CD4-positive, alpha-beta T cell treated with Interleukin-4 for 1 hour (primary cell): Measurements from ENCODE around the gene TNNC2.
"Not testable (repeated sequence)": the region's sequence is repeated elsewhere in the genome, so short reads cannot be mapped to it uniquely, and the experiment has no call there.

Experiments
- DNase-seq, 2 donors: peaks; one replicate each; pipeline ENCODE4 v3.0.0-alpha.2; 2020 to 2022

Gene TNNC2

DNA sequence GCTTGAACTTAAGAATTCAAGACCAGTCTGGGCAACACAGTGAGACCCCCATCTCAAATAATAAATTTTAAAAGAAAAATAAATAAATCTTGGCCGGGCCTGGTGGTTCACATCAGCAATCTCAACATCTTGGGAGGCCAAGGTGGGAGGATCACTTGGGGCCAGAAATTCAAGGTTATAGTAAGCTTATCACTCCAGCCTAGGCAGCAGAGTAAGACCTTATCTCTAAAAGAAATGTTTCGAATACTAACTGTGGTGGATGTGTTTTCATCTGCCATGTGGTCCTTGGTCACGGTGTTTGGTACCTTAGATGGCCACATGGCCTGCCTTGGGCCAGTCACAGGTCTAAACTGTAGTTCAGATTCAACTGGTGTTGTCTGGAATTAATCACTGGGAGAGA is 8.9 kb downstream of the TNNC2 start:
- no peak for DNase-seq

DNA sequence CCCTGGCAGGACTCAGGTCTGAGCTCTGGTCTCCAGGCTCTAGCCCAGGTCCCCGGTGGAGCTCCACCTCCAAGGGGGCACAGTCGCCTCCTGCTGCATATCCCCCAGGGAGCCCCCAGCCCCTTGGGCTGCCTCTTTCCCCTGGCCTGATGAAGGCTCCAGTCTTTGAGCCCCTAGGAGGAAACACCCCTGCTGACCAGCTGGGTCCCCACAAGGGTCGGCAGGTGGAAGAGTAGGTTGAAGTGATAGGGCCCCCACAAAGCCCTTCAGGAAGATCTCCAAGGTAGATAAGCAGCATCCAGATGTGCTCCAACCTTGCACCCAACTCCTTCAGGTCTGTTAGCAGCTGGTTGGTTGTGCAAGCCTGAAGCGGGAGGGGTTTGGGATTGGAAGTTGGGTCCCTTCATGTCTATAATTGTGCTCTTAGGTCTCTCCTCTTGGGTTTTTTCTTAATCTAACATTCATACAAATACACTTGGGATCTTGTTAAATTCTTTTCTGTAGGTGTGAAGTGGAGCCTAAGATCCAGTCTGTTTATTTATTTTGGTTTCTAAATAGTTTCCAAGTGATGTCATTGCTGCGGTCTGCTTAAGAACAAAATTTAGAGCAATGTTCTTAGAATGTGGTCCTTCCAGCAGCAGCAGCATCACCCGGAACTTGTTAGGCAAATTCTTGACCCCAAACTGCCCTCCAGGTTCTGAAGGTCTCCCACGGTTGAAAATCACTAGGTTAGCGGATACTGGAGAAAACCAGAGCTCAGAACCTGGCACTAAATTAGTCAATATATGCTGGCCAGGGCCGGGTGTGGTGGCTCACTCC is 9.5 kb downstream of the TNNC2 start:
- DNase-seq = no peak

DNA sequence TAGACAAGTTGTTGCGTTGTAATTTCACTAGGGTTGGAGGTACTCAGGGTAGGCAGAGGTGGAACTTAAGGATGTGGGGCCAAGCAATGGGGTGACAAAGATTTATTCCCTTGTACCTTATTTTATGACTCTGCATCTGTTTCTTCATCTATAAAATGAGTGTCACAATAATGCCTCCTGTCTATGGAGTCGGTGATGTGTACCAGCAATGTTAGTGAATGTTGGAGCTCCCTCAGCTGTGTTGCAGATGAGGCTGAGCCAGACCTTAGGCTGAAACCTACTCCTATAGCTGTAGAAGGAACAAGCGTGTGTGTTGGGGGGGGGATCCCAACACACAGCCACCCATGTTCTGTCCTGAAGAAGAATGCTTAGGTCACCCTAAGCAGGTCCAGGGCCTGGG is 10.2 kb downstream of the TNNC2 start:
- DNase-seq = no peak

DNA sequence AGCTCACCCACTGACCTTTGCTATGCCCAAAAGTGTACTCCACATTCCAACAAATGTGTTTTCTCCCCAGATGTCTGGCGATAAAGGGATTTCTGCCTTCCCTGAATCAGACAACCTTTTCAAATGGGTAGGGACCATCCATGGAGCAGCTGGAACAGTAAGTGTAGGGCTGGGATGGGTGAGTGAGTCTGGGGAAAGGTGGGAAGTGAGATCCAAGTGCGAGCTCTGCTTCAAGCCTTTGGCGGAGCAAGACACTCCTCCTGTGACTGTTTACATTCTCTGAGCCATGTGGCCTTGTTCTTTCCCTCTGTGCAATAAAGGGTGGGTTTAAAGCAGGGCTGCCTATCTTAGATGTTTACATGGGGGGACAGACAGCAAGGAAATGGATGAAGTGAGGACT is 12.8 kb downstream of the TNNC2 start:
- no peak for DNase-seq

DNA sequence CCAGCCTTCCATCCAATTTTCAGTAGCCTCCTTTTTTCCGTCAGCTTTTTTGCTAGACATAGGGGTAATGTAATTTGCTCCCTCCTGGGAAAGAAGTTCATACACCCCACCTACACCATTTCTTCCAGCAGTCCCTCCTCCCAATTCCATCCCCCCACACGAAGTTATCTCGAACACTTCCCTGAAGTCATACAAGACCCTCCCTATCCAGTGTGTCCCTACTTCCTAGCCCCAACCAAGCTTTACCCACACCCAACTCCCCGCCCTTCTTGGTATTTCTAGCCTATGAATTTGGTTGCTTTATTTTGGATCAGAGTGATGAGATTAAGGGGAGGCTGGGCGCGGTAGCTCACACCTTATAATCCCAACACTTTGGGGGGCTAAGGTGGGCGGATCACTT is 13.6 kb downstream of the TNNC2 start:
- no peak for DNase-seq

DNA sequence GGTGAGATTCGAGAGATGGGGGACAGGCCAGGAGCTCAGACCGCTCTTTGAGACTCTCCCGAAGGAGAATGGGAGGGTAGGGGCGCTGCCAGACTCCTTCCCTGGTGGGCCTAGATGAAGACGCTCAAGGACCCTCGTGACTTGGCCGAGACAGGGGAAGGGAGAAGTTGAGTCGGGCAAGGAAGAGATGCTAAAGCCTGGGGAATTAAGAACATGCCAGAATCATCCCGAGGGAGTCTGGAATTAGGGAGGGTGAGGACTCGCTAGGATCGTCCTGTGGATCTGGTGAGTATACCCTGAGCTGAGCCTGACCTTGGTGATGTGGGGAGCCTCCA is 14.1 kb downstream of the TNNC2 start:
- no peak for DNase-seq

DNA sequence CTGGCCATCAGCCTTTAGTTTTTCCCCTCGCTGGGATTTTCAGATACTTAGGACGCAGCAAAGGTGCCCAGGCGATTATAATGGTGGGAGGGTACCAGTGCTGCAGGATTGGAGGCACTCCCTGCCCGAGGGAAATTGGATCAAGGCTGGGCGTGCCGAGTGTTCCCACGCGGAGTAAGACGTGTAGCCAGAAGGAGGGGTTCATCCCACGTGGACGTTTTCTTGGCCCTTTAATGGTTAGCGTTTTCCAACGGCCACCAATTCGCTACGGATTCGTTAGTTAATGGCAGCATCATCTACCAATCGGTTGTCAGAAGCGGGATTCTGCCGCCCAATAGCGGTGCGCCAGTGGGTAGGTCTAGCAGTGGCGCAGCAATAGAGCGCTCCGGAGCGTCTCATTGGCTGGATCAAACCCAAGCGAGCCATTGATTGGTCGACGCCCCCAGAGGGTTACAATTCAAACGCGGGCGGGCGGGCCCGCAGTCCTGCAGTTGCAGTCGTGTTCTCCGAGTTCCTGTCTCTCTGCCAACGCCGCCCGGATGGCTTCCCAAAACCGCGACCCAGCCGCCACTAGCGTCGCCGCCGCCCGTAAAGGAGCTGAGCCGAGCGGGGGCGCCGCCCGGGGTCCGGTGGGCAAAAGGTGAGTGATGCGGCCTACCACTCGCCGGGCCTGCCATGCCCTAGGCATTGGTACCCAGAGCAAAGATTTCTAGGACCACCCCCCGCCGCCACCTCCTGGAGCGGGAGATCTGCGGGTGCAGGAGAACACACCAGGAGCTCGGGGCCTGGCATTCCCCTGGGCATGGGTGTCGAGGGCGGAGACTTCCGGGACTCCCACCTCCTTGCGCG is 14.7 kb downstream of the TNNC2 start, which contains the start of gene UBE2C:
Gene UBE2C (plus strand): TSS at position 488 of the 849 bp plus-strand sequence. CDS start 52 bp downstream, at position 540.
- DNase-seq = peak; percentile 96 to 98

DNA sequence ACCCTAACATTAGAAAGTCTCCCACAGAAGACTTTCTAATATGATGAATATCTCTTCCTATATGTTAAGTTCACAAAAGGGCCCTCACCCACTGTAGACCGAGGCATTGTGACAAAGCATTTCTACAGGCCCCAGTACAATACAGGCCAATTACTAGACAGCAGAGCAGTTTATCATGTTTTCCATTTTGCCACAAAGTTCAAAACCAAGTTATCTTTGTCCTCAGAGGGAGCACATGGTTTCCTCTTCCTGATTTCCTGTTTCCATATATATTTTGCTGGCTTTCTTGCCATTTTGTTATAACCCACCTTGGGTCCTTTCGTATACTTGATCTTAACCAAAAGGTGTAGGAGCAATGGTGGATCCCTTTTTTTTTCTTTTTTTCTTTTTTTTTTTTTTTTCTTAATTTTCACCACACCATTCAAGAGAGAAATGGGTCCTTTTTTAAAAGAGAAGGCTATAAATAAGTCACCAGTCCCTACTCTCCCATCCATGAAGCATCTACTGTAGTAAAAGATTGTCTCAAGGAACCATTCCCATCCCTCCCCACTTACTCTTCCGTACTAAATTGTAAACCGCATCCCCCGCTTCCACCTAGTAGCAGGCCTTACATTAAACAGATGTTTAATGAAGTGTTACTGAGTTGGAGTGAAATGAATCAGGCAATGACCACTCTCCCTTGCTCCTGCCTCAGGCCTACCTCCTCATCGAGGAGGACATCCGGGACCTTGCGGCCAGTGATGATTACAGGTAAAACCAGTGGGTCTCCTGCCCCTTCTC is 16.7 kb downstream of the TNNC2 start:
- DNase-seq = no peak

DNA sequence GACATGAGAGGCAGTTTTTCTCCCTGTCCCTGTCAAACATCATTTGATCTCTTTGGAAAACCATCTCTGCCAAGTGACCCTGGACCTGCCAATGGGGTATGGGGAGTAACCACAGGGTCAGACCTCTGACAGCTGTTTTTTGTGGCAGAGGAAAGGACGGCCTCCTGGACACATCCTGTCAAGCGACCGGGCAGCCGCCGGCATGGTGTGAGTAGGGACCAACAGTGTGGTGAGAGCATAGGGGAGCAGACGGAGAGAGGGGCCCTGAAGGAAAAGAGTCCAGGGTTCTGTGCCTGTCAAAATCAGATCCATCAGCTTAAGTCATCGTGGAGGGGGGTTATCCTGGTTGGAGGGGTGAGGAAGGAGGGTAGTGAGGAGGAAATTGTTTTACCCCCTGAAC is 25.3 kb downstream of the TNNC2 start:
- DNase-seq = no peak

DNA sequence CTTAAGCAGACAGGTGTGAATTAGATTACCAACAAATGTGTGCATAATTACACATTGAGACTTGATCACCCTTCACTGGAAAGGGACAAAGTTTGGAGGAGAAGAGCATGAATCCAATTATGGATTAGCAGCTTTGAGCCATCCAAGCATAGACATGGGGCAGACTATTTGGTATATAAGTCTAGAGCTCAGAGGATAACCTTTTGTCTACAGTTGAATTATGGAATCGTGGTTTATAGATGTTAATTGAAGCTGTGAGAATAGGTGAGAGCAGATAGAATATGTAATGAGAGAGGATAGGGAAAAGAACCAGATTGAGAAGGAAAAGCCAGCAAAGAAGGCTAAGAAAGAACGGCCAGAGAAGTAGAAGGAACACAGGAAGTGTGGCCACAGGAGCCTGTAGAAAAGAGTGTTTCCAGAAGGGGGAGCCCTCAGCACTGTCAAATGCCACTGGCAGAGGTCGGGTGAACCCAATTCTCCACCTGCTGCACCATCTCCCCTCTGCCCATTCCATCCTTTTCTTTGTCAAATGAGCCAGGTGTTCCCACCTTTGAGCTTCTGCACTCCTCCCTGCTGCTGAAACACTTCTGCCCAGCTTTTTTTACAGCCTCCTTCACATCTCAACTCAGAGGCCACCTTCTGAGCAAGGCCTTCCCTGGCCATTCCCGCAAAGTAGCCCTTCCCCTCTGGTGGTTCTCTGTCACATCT is 28.0 kb downstream of the TNNC2 start:
- DNase-seq = peak; percentile 66 to 73

DNA sequence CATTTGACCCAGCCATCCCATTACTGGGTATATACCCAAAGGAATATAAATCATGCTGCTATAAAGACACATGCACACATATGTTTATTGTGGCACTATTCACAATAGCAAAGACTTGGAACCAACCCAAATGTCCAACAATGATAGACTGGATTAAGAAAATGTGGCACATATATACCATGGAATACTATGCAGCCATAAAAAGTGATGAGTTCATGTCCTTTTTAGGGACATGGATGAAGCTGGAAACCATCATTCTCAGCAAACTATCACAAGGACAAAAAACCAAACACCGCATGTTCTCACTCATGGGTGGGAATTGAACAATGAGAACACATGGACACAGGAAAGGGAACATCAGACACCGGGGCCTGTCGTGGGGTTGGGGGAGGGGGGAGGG is 29.2 kb downstream of the TNNC2 start:
- not testable (repeated sequence) for DNase-seq

DNA sequence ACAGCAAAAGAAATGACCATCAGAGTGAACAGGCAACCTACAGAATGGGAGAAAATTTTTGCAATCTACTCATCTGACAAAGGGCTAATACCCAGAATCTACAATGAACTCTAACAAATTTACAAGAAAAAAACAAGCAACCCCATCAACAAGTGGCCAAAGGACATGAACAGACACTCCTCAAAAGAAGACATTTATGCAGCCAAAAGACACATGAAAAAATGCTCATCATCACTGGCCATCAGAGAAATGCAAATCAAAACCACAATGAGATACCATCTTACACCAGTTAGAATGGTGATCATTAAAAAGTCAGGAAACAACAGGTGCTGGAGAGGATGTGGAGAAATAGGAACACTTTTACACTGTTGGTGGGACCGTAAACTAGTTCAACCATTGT is 29.6 kb downstream of the TNNC2 start:
- not testable (repeated sequence) for DNase-seq

DNA sequence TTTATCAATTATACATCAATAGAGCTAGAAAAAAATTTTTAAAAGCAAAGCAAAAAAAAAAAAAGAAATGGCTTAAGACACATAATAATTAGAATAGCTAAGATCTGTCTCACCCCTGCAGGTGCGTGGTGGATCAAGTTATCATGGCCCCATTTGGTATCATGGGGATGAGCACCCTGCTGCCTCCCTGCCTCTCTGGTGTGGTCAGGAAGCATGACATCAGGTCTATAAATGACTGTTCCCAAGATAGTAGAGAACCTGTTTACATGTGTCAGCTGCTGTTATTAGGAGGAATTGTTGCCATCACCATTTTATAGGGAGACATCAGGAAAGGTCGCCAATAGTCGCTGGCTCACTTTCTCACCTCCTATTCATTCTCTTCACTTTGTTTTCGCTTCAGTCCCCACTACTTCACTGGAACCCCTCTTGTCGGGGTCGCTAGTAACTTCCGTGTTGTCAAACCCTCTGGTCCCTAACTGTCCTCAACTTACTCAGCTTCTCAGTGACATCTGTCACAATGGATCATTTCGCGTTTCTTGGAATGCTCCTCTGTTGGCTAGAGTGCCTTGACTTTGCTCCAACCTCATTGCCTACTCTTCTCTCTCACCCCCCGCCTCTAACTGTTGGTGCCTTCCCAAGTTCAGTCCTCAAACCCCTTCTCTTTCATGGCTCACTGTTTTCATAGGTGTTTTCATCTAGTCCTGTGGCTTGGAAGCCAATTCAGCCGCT is 30.6 kb downstream of the TNNC2 start:
- DNase-seq = no peak

DNA sequence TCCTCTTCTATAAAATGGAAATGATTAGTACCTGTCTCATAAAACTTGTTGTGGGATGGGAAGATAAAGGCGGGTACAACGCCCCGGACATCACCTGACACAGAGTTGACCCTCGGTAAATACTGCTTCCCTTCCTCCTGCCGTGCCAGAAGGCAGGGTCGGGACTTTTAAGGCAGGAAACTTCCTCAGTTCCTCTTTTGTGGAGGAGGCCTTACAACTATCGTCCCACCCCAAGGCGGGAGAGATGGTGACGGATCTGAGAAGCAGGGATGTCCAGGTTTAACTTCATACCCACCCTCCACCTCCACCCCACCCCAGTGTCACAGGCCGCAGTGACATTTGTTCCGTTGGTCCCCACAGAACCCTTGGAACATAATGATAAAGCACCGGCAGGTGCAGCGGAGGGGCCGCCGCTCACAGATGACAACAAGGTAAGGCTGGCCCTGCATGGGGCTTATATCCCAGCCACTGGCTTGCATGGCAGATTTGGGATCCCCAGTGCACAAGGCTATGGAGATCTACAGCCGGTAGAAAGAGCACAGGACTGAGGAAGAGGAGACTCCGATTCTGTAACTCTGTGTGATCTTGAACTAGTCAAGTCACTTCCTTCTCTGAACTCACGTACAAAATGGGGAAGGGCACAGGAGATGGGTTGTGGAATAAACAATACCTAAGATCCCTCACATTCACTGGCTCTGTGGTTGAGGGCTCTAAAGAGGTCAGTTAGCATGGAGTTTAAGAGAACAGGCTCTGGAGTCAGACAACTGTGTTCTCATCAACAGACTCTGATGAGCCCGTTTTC is 34.6 kb downstream of the TNNC2 start:
- peak in 1 of 2 donors; percentile 41 for DNase-seq

DNA sequence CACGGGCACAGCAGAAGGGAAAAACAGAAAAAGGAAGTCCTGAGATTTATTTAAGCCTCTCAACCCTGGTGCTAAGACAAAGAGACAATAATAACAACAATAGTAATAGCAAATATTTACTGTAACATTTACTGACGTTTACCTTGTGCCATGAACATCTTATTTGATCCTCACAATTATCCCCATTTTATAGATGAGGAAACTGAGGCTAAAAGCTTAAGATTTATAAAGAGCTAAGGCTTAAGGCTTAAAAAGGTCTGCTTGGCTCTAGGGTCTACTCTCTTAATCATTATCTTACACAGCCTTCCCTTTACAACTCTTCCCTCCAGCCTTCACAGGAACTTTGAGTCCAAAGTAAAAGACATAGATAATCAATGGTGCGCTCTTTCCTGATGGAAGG is 38.8 kb downstream of the TNNC2 start:
- DNase-seq = no peak

DNA sequence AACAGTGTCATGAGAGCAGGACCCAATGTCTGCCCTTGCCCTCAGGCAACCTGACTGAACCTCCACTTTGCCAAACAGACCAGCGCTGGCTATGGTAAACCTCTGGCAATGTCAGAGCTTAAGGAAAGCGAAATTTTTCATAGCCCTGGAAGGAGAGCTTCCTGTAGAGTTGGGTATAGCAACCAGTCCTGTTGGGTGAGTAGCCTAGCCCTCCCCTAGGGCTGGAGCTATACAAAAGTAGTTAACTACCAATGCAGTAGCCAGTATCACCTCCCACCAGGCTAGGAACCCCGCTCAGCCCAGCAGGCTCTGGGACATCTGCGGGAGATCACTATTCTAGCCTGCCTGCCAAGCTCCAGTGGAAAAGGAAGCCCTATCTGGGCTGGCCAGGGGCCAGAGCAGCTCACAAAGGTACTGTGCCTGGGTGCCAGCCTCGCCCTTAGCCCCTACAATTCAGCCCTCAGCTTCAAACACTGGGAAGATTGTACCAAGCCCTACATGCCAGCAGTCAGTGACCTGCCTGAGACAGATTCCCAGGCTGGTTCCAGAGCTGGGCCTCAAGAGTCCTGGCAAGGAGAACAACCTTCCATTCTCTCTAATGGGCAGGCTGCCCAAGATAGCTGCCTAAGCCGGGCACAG is 43.3 kb downstream of the TNNC2 start:
- no peak for DNase-seq

DNA sequence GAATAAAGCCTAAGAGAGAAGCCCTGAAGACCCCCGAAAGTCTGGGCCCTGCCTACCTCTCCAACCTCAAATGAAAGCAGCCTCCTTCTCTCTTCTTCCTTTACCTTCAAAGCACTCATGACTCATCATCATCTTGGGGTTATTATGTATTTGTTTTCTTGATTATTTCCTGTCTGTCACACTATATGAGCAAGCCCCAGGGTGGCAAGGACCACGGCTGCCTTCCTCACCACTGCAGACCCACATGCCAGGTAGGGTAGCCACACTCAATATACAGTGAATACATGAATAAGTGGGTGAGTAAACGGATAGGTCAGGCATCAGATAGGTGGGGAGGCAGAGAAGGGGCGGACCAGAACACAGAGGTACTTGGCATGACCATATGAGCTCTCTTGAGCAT is 44.2 kb downstream of the TNNC2 start:
- DNase-seq = no peak

DNA sequence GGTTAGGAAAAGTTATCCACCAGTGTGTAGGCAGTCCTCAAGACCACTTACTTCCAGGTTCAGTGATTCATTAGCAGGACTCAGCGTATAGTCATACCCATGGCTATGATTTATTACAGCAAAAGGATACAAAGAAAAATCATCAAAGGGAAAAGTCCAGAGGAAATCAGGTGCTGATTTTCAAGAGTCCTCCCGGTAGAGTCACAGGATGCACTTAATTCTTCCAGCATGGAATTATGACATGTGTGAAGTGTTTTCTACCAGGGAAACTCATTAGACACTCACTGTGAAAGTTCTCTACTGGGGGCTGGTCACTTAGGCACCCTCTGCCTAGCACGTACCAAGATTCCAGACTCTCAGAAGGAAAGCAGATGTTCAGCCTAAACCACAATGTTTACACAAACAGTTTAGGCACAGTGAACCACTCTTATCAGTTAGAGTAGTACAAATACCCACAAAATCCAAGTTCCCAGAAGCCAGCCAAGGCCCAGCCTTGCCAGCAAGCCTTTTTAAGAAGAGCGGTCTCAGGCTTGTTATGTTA is 45.7 kb downstream of the TNNC2 start:
- DNase-seq = no peak

DNA sequence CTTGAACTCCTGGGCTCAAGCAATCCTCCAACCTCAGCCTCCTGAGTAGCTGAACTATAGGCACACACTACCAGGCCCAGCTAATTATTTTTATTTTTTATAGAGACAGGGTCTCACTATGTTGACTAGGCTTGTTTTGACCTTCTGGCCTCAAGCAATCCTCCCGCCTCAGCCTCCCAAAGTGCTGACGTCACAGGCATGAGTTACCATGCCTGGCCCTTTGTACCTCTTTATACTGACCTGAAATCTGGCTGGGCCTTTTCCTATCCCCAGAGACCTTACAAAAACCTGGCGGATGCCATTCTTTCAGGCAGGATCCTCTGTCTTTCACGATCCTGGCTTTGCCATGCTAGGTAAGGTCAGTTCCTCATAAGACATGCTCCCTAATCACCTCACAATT is 47.0 kb downstream of the TNNC2 start:
- no peak for DNase-seq
